NOMO-1 (cell line): ENCODE measurements around the gene SEMA3A.

Experiments
- DNase-seq, 2 experiments: peaks; one replicate each; lab custom pipeline; 2025; ENCODE audit not compliant: unreplicated experiment in 2 of 2; lab: John Stamatoyannopoulos, UW

The SEMA3A gene

DNA sequence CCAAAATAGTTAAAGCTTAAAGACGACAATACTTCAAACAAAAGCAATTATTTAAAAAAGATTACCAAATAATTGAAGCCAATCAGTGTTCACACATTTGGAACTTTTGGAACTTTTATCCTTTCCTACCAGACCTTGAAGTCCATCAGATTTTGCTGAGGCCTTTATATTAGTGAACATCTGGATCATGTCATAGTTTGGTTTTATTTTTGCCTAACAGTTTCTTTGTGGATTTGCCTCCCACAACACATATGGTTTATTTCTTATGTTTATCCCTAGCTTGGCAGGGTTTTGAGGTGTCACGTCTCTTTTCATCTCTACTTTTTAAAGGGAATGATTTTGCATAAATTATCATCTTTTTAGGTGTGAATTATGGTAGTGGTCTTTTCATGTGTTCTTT, 242.4 kb downstream of the SEMA3A start:
- no peak for DNase-seq

DNA sequence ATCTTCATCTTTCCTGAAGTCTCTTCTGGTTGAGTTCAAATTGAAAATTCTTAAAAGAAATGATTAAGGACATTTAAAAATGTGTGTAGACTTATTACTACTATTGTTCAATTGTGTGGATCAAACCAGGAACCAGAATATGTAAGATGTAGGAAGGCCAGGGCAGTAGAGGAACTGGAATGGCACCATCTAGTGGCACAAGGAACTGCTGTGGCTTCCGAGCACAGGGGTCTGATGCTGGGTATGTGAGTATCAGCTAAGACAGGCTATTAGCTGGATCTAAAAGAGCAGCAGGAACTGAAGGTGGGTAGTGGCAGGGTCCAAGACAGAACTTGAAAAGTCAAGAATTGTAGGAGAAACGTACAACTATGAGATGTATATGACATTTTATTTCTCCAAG, 247.3 kb downstream of the SEMA3A start:
- DNase-seq = peak; percentile 25 to 33

GRCh38 chr7:83946801-83947200, 247.8 kb downstream of the SEMA3A start:
- no peak for DNase-seq

DNA sequence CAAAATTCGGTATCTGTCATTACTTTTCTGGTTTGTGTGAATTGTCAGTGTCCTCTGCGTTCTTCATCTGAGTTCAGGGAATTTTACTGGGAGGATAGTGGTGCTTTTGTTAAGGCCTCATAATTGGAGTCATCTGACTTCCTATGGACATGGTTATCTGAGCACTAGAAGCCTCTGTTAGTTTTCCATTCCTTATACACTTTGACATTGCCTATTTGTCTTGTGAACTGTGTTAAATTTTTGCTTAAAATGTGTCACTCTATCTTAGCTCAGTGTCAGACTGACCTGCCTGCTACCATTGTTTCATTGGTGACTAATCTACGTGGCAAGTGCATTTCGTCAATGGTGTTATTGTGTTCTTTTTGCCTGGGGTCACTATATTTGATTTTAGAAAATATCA, 253.3 kb downstream of the SEMA3A start:
- DNase-seq = no peak

DNA sequence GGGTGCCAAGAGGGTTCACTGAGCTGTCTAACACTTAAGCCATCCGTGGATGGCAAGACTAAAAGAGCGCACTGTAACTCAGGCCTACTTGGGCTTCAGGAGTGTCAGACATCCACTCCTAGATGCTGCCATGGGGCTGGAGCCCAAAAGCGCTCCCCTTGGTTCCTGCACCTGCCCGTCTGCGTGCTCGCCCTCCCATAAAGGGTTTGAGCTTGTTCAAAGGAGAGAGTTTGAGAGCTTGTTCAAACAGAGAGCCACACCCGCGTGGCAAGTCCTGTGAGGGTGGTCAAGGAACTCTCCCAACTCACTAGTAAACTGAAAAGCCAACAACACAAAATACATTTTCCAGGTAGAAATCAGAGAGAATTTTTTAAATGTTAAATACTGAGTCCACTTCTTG, 256.7 kb downstream of the SEMA3A start:
- no peak for DNase-seq

DNA sequence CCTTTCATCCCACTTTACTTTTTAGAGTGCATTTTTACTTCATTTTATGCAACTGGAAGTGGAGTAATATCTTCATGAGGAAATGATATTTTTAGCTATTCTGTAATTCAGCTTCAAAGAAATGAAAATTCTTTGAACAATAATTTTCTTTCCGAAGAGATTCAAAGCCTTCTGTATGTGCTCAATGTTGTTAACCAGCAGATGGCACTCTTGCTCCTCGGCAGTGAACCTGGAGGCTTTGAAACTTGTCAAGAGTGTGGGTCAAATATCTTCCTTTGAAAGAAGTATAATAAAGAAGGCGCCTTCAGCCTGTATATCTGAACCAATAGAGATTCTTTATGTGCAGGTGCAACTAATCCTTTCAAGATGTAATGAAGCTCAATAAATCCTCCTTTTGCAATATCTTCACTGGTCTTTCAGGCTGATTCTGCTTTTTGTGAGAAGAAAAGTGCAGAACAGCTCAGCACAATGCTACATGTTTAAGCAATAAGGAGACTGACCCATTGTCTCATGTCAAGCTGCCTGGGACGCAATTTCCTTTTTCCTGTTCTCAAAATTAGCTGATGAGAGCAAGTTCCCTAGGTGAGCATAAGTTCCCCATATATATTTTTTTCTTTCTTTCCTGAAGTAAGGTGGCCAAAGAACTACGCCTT, 258.4 kb downstream of the SEMA3A start:
- DNase-seq = peak; percentile 91 to 98

DNA sequence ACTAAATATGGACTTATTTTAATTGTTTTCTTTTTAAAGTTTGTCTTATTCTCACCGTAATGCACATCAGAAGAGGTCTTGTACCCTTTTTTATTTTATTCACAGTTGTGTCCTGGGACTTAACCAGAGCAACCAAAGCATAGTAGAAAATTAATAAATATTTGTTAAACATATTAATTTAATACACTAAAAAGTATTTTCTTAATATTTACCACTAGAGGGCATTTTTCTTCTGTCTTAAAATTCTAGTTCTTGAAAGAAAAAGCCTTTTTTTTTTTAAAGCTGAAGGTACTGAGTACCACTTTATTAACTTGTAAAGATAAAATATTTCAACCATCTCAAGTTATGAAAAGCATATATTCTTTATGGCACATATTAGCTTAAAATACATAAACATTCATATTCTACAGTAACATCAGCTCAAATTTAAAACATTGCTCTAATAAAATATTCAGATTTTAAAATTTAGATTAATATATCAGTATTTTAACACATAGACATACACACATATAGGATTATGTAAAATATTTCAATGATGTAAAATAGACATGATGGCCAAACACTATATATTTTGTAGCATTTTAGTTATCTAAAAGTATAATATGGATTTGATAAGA, 260.4 kb downstream of the SEMA3A start:
- DNase-seq = peak; percentile 18 to 19

- DNase-seq = no peak
Observed at GRCh38 chr7:83931968-83932367, 262.6 kb downstream of the SEMA3A start.

DNA sequence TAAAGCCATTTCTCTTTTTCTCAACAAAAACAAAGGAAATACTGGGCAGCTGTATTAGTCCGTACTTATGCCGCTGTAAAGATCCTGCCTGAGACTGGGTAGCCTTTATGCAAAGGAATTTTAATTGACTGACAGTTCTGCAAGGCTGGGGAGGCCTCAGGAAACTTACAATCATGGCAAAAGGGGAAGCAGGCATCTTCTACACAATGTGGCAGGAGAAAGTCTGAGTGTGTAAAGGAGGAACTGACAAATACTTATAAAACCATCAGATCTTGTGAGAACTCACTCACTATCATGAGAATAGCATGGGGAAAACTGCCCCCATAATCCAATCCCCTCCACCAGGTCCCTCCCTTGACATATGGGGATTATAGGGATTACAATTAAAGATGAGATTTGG, 264.3 kb downstream of the SEMA3A start:
- peak; percentile 27 to 57 for DNase-seq

GRCh38 chr7:83925860-83926259, 268.7 kb downstream of the SEMA3A start:
- no peak for DNase-seq

DNA sequence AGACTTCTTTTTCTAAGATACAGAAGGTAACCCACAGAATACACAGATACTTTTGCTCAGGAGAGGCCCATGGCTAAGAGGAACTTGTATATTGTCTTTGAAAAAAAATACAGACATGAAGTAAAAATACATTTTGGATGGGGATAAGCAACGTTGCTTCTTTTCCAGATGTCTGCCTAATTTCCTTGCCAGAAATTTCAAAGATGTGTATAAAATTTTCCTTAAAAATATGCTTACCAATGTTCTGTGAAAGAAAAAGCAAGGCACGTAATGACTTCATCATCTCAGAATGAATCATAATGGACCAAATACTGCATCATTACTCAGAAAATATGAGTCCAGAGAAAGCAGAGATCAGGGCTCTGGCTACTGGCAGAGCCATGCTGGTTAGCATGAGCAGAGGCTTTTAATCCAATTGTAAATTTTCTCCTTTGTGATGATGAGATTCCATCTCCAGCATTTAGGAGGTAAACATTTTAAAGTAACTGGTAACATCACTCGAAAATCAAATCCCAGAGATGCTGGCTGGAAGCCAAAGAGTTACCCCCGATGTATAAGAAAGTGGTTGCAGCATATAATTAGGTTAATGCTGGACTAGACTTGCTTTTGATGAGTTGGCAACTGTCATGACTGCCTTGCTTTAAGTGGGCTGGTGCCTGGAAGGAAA, 272.5 kb downstream of the SEMA3A start:
- DNase-seq = no peak

- no peak for DNase-seq
Observed at GRCh38 chr7:83921271-83921940, 273.2 kb downstream of the SEMA3A start.

DNA sequence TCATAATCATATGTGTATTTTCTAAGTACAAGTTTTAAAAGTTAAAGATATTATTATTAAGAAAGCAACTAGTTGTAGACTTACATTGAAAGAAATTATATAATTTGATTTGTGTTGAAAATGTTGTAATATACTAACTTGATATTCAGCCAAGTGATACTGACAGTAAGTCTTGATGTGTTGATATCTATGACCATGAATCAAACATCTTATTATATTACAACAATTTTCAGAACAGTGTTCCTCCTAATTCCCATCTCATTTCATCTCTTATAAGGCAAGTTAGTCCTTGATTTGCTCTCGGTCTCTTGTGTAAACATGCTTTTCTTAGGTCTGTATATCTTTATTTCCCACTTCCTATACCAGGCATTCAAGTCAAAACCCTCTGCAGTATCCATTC, 276.4 kb downstream of the SEMA3A start:
- DNase-seq = no peak

- no peak for DNase-seq
Observed at GRCh38 chr7:83913174-83913573, 281.4 kb downstream of the SEMA3A start.

DNA sequence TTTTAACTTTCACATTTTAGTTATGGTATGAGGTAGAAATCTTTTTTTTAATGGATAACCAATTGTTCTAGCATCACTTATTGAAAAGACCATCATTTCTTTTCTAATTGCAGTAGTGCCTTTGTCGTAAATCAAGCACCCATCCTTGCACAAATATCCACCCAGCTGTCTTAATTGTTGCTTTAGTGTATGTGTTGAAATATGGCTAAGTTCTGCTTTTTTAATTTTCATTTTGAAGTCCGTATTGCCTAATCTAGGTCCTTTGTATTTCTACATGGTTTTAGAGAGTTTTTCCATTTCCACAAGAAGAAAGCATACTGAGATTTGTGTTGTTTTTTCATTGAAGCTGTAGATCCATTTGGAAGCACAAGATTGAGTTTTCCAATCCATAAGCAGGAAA, 286.1 kb downstream of the SEMA3A start:
- DNase-seq = peak; percentile 94 to 100
